SU-DHL-6 (cell line): ENCODE results near the gene CNTD1.

Source experiments
- CTCF ChIP-seq: fragments of 200-600 bp; sonication (generic); IDR thresholded peaks from one replicate; pipeline ENCODE4 v1.5.1; 2017; ENCODE audit warnings: antibody characterized with exemption, mild to moderate bottlenecking, low read length, moderate library complexity; ENCODE audit not compliant: insufficient read depth, poor library complexity, severe bottlenecking
- EZH2phosphoT487 ChIP-seq: fragments of 200-600 bp; sonication (generic), shearing (Covaris generic); conservative IDR thresholded peaks from 2 replicates; pipeline ENCODE4 v1.6.1; 2018; ENCODE audit warnings: mild to moderate bottlenecking, antibody characterized with exemption, low read length, moderate library complexity, mixed read lengths

GRCh38 chr17:42852351-42852750, 53.7 kb downstream of the CNTD1 start:
- TF ChIP-seq CTCF (no peak), EZH2phosphoT487 (no peak)
